B cell (primary cell): ENCODE results near the gene ATP1A4.

Source experiments
- CTCF ChIP-seq: fragments of 200-600 bp; IDR thresholded peaks from one replicate; pipeline ENCODE4 v1.8.0; 2022; ENCODE audit warnings: antibody characterized with exemption, mild to moderate bottlenecking
- EZH2 ChIP-seq: IDR thresholded peaks from 2 replicates; pipeline ENCODE4 v1.6.1; 2012; ENCODE audit warnings: borderline replicate concordance, low read depth, mild to moderate bottlenecking, moderate library complexity, low read length; ENCODE audit not compliant: insufficient read depth, poor library complexity, severe bottlenecking

- no peak for TF ChIP-seq CTCF
- TF ChIP-seq EZH2 = no peak
Observed at GRCh38 chr1:160207771-160208556, 56.6 kb downstream of the ATP1A4 start.
